ENCODE measurements around the gene TMEM140. TPM values are rescaled to one million over a fixed set of nuclear protein-coding genes. Genes with fewer than 3 reads are reported as not detected.

The TMEM140 gene
- total and polyA plus RNA-seq, 2 donors from 2014 or later, result 28.2 to 31.3 TPM

GRCh38 chr7:135184254-135184841 is 36.5 kb downstream of the TMEM140 start:
- TF ChIP-seq, protein P1, sequence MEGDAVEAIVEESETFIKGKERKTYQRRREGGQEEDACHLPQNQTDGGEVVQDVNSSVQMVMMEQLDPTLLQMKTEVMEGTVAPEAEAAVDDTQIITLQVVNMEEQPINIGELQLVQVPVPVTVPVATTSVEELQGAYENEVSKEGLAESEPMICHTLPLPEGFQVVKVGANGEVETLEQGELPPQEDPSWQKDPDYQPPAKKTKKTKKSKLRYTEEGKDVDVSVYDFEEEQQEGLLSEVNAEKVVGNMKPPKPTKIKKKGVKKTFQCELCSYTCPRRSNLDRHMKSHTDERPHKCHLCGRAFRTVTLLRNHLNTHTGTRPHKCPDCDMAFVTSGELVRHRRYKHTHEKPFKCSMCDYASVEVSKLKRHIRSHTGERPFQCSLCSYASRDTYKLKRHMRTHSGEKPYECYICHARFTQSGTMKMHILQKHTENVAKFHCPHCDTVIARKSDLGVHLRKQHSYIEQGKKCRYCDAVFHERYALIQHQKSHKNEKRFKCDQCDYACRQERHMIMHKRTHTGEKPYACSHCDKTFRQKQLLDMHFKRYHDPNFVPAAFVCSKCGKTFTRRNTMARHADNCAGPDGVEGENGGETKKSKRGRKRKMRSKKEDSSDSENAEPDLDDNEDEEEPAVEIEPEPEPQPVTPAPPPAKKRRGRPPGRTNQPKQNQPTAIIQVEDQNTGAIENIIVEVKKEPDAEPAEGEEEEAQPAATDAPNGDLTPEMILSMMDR (IDR thresholded peaks at IDR 0.05; ENCODE audit: borderline replicate concordance, extremely low read depth, insufficient read depth), result no peak
- no peaks in the 10 kb centered on the region for H3K4me1 ChIP-seq (ENCODE audit: control insufficient read depth in 2 of 3, insufficient read depth in 2 of 3, low read depth in 1 of 3, low read length in 3 of 3)
- no peak overlapping the region for H3K9ac ChIP-seq (ENCODE audit: low read length in 3 of 3)
- DNase-seq, result peak in 1 of 5 donors; percentile 14
- H3K4me3 ChIP-seq (ENCODE audit: low read length in 3 of 3), result no peak overlapping the region
- peaks cover 9 to 76% (median 55%) of the 10 kb centered on the region in 3 donors for H3K36me3 ChIP-seq (ENCODE audit: control insufficient read depth in 2 of 3, insufficient read depth in 3 of 3, low read length in 3 of 3)
- intact Hi-C loops (cut with DNase I), result no loop called here
- H3K27me3 ChIP-seq (ENCODE audit: control insufficient read depth, insufficient read depth, low read length), result no peaks in the 10 kb centered on the region
- FAIRE-seq, result no peak
- peaks cover 3 to 14% (median 7%) of the 10 kb centered on the region in 3 donors for H3K9me3 ChIP-seq (ENCODE audit: control insufficient read depth in 2 of 3, insufficient read depth in 1 of 3, low read length in 3 of 3)
- H3K27ac ChIP-seq (ENCODE audit: low read depth in 2 of 2, low read length in 2 of 2), result no peak overlapping the region

DNA sequence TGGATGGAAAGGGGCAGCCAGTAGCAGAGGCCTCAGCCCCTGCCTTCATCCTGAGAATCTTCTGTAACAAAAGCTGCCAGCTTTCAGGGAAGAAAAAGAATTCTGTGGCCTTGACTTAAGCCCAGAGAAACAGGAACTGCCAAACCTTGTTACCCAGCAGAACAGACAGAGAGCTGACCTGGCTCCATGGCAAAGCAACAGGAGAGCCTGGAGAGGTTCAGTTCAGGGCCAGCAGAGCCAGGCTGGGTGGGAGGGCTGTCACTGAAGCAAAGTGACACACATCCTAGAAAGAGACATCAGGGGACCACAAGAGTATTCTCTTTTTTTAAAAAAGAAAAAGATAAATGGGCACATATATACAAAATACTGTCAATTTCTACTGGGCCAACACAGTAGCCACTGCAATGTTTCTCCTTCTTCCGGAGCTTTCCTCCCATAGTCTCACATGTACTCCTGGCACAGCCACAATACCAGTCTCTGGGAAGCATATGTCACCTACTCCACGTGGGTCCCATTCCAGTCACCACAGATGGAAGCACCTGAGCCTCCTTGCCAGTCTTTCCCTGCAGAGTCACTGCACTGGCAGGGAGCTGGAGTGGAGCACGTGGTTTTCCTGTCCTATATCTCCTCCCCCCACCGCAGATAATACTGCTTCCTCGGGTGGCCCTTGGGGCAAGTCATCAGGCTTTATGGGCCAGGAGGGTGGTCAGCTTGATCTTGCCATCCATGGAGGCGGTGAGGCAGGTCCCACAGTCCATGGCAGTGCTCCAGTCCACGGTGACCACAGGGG is 37.8 kb downstream of the TMEM140 start:
- TF ChIP-seq, protein P1 (IDR thresholded peaks at IDR 0.05; ENCODE audit: borderline replicate concordance, extremely low read depth, insufficient read depth), result no peak
- Histone ChIP-seq H3K9me3 (ENCODE audit: control insufficient read depth in 2 of 3, insufficient read depth in 1 of 3, low read length in 3 of 3) (peaks cover 3 to 14% (median 7%) of the 10 kb centered on the region in 3 donors), H3K36me3 (ENCODE audit: control insufficient read depth in 2 of 3, insufficient read depth in 3 of 3, low read length in 3 of 3) (peaks cover 12 to 88% (median 55%) of the 10 kb centered on the region in 3 donors), H3K9ac (ENCODE audit: low read length in 3 of 3) (no peak overlapping the region), H3K27ac (ENCODE audit: low read depth in 2 of 2, low read length in 2 of 2) (no peak overlapping the region), H3K27me3 (ENCODE audit: control insufficient read depth, insufficient read depth, low read length) (no peaks in the 10 kb centered on the region), H3K4me3 (ENCODE audit: low read length in 3 of 3) (no peak overlapping the region), H3K4me1 (ENCODE audit: control insufficient read depth in 2 of 3, insufficient read depth in 2 of 3, low read depth in 1 of 3, low read length in 3 of 3) (no peaks in the 10 kb centered on the region)
- no peak for FAIRE-seq
- DNase-seq, result peak in 2 of 5 donors; percentile 13 to 69
- intact Hi-C loops (cut with DNase I), result no loop called here

DNA sequence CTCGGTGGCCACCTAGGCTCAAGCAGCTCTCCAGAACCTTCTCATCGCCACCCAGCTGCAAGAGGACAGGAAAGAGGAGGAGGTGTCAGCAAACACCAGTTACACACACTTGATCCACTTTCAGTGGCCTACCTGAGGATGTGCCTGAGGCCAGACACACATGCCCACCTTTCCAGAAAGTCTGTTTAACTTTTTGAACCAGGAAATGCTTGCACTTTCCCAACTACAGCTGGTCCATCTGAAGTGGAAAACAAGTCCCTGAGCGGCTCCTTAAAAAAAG is 38.3 kb downstream of the TMEM140 start:
- Histone ChIP-seq H3K36me3 (ENCODE audit: control insufficient read depth in 2 of 3, insufficient read depth in 3 of 3, low read length in 3 of 3) (peaks cover 12 to 89% (median 55%) of the 10 kb centered on the region in 3 donors), H3K9me3 (ENCODE audit: control insufficient read depth in 2 of 3, insufficient read depth in 1 of 3, low read length in 3 of 3) (peaks cover 3 to 10% (median 5%) of the 10 kb centered on the region in 3 donors), H3K4me3 (ENCODE audit: low read length in 3 of 3) (no peak overlapping the region), H3K4me1 (ENCODE audit: control insufficient read depth in 2 of 3, insufficient read depth in 2 of 3, low read depth in 1 of 3, low read length in 3 of 3) (no peaks in the 10 kb centered on the region), H3K9ac (ENCODE audit: low read length in 3 of 3) (no peak overlapping the region), H3K27ac (ENCODE audit: low read depth in 2 of 2, low read length in 2 of 2) (no peak overlapping the region), H3K27me3 (ENCODE audit: control insufficient read depth, insufficient read depth, low read length) (no peaks in the 10 kb centered on the region)
- no peak for FAIRE-seq
- no peak for DNase-seq
- intact Hi-C loops (cut with DNase I), result no loop called here
- TF ChIP-seq, protein P1 (IDR thresholded peaks at IDR 0.05; ENCODE audit: borderline replicate concordance, extremely low read depth, insufficient read depth), result no peak
